Measurements from ENCODE around the gene THSD4.
A peak's percentile ranks its signal among the peaks of the same experiment; 100 is the strongest.

The THSD4 gene

DNA sequence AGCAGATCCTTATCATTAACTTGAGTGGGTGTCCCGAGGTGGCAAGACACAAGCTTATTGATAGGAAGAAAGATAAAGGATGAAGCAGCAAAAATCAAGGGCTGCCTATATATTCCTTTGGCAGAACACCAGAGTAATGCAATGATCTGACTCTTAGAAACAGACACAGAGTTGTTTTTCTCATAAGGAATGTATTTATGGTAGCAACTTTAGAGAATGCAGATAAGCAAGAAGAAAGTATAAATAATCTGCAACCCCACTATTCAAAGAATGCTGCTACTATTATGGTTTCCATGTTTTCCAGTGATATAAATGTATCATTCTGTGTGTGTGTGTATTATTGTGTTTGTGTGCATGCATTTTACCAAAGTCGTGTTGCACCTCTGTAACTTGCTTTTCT lies 208.3 kb downstream of the THSD4 start:
- in situ Hi-C loops (cut with HindIII; ENCODE audit: low sequenced_read_pairs) = no loop called here
- TF ChIP-seq, protein P1, sequence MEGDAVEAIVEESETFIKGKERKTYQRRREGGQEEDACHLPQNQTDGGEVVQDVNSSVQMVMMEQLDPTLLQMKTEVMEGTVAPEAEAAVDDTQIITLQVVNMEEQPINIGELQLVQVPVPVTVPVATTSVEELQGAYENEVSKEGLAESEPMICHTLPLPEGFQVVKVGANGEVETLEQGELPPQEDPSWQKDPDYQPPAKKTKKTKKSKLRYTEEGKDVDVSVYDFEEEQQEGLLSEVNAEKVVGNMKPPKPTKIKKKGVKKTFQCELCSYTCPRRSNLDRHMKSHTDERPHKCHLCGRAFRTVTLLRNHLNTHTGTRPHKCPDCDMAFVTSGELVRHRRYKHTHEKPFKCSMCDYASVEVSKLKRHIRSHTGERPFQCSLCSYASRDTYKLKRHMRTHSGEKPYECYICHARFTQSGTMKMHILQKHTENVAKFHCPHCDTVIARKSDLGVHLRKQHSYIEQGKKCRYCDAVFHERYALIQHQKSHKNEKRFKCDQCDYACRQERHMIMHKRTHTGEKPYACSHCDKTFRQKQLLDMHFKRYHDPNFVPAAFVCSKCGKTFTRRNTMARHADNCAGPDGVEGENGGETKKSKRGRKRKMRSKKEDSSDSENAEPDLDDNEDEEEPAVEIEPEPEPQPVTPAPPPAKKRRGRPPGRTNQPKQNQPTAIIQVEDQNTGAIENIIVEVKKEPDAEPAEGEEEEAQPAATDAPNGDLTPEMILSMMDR (IDR thresholded peaks at IDR 0.05; ENCODE audit: low read depth, low read length) = no peak
- DNase-seq (ENCODE audit: low read depth, low spot score) = no peak
- H3K4me3 ChIP-seq (ENCODE audit: low read depth, low read length) = no peak overlapping the region

DNA sequence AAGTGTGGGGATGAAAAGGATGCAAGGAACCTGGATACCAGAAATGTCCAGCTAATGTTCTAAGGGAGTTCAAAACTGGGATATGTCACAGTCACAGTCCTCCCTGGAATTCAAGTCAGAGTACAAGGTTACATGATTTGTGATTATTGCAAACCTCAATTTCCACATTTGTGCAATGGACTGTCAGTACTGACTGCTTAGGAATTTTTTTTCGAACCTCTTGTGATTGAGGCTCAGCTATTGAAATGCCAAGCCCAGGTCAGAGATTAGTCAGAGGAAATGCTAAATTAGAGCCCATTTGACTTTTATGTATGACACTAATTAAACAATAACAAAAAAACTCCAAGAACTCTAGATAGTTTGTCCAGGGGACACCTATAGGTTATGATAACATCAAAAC lies 210.2 kb downstream of the THSD4 start:
- TF ChIP-seq, protein P1 (IDR thresholded peaks at IDR 0.05; ENCODE audit: low read depth, low read length) = no peak
- in situ Hi-C loops (cut with HindIII; ENCODE audit: low sequenced_read_pairs) = no loop called here
- no peak overlapping the region for H3K4me3 ChIP-seq (ENCODE audit: low read depth, low read length)
- peak; percentile 29 for DNase-seq (ENCODE audit: low read depth, low spot score)

DNA sequence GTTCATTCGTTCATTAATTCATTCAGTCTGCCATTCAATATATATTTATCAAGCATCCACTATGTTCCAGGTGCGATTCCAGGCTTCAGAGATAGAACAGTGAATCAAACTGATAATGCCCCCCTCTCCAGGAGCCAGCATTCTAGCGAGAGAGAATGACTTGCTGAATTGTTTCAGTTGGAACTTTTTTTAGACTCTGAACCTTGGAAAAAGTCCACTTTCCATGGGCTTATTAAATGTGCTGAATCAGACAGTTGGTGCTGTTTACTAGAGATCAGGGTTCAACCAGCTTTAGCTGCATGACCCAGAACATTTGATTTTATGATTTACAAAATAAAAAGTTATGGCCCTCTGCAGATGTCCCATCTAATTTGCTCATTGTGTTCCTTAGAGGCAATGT lies 213.2 kb downstream of the THSD4 start:
- no peak for DNase-seq (ENCODE audit: low read depth, low spot score)
- TF ChIP-seq, protein P1 (IDR thresholded peaks at IDR 0.05; ENCODE audit: low read depth, low read length) = no peak
- in situ Hi-C loops (cut with HindIII; ENCODE audit: low sequenced_read_pairs) = no loop called here
- no peak overlapping the region for H3K4me3 ChIP-seq (ENCODE audit: low read depth, low read length)

DNA sequence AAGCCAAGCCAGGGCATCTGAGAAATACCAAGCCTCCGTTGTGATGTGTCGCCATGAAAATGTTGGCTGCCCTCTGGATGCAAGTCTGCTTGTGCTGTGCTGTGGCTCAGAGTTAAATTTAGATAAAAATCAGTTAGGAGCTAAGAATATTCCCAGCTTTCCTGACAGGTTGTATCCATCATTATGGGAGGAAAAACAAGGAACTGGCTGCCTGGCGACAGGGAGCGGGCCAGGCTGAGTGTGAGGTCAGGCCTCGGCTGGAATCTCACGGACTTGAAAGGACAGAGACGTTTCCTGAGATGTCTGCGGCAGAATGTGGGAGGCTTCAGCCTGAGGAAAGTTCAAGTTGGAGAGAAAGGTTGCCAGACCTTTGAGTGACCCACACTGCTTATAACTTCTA lies 213.8 kb downstream of the THSD4 start:
- in situ Hi-C loops (cut with HindIII; ENCODE audit: low sequenced_read_pairs) = no loop called here
- TF ChIP-seq, protein P1 (IDR thresholded peaks at IDR 0.05; ENCODE audit: low read depth, low read length) = no peak
- H3K4me3 ChIP-seq (ENCODE audit: low read depth, low read length) = no peak overlapping the region
- DNase-seq (ENCODE audit: low read depth, low spot score) = peak; percentile 61

DNA sequence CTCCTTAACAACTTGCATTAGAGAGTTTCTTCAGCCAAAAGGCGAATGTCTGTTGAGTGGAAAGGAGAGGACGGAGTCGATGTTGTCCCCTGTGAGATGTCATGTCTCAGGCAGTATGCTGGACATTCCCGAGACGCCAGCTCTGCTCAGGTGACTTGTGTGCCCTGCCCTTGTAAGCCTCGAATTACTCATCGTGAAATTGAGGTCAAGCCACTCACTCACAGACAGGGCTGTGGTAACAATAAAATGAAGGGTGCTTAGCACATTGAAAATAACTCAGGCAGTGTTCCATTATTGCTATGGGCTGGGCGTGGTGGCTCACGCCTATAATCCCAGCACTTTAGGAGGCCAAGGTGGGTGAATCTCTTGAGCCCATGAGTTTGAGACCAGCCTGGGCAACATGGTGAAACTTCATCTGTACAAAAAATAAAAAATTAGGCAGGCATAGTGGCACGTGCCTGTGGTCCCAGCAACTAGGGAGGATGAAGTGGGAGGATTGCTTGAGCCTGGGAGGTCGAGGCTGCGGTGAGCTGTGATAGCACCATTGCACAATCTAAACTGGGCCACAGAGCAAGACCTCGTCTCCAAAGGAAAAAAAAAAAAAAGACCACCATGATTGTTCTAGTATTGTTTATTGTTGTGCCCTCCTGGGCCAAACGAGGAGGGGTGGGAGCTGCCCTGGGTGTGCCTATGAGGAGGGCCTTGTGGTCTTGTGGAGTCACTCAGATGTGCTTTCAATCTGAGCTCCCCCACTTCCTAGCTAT lies 214.4 kb downstream of the THSD4 start:
- H3K4me3 ChIP-seq (ENCODE audit: low read depth, low read length) = no peak overlapping the region
- in situ Hi-C loops (cut with HindIII; ENCODE audit: low sequenced_read_pairs) = no loop called here
- DNase-seq (ENCODE audit: low read depth, low spot score) = peak; percentile 64
- TF ChIP-seq, protein P1 (IDR thresholded peaks at IDR 0.05; ENCODE audit: low read depth, low read length) = no peak

DNA sequence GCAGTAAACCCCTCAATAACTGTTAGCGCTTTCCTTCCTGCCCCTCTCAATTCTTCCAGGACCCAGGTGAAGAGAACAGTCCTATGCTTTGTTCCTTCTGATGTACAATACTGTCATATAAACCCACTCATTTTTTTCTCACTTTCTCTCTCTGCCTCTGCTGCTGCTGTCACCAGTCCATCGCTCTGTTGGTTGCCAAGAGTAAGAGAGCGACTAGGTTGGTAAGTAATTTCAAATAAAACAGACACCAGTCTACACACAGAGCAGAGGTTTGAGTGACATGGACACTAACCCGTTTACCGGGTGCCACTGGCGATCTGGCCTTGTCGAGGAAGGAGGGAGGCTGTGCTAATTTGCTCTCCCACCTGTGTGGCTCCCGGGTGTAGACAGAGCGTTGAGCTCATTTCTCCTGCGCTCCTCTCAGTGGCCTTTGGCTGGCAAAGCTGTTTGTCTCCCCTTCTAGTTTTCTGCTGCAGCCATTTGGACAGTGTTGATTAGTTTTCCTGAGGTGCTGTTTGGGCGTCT lies 215.4 kb downstream of the THSD4 start:
- no peak overlapping the region for H3K4me3 ChIP-seq (ENCODE audit: low read depth, low read length)
- TF ChIP-seq, protein P1 (IDR thresholded peaks at IDR 0.05; ENCODE audit: low read depth, low read length) = no peak
- DNase-seq (ENCODE audit: low read depth, low spot score) = no peak
- in situ Hi-C loops (cut with HindIII; ENCODE audit: low sequenced_read_pairs) = no loop called here
